Stimulated activated CD8-positive, alpha-beta memory T cell treated with anti-CD3 and anti-CD28 coated beads, Interleukin-15, amount 100 ng/mL, for 1 hour (primary cell): ENCODE data around the gene PNKD.

Source experiments
- DNase-seq: peaks from one replicate; pipeline ENCODE4 v3.0.0-alpha.2; 2020; ENCODE audit warnings: low read depth

Gene PNKD

GRCh38 chr2:218257390-218257981, 12.8 kb upstream of the PNKD start:
- peak; percentile 45 for DNase-seq

- no peak for DNase-seq
Observed at GRCh38 chr2:218259099-218259961, 11.0 kb upstream of the PNKD start.

- DNase-seq = no peak
Observed at GRCh38 chr2:218260166-218260565, 10.2 kb upstream of the PNKD start.

- no peak for DNase-seq
Observed at GRCh38 chr2:218260742-218261422, 9.4 kb upstream of the PNKD start, which contains the start of gene GPBAR1. TSS of gene GPBAR1 (plus strand) at chr2:218261015. CDS start at chr2:218262725, 1,710 bp downstream.

GRCh38 chr2:218261423-218262236, 8.7 kb upstream of the PNKD start:
- DNase-seq = no peak

GRCh38 chr2:218262237-218262600, 8.1 kb upstream of the PNKD start:
- no peak for DNase-seq

- no peak for DNase-seq
Observed at GRCh38 chr2:218262631-218263586, 7.4 kb upstream of the PNKD start.

- DNase-seq = no peak
Observed at GRCh38 chr2:218263817-218264641, 6.3 kb upstream of the PNKD start.

- DNase-seq = no peak
Observed at GRCh38 chr2:218264773-218265561, 5.4 kb upstream of the PNKD start.

GRCh38 chr2:218265626-218266025, 4.7 kb upstream of the PNKD start:
- DNase-seq = no peak

GRCh38 chr2:218266316-218266979, 3.9 kb upstream of the PNKD start:
- no peak for DNase-seq

GRCh38 chr2:218267259-218267658, 3.1 kb upstream of the PNKD start:
- no peak for DNase-seq

GRCh38 chr2:218270721-218271486, 585 bp downstream of the PNKD start:
- no peak for DNase-seq

GRCh38 chr2:218271487-218271797, 1.1 kb downstream of the PNKD start:
- no peak for DNase-seq

- no peak for DNase-seq
Observed at GRCh38 chr2:218271865-218272530, 1.7 kb downstream of the PNKD start.

- peak; percentile 62 for DNase-seq
Observed at GRCh38 chr2:218272531-218273212, 2.4 kb downstream of the PNKD start.
